ENCODE data around the gene SGCD. TPM values are rescaled to one million over a fixed set of nuclear protein-coding genes. Genes with fewer than 3 reads are reported as not detected.

Gene SGCD
- polyA plus RNA-seq, 1 donor (not counting 4 experiments of a cell fraction or from before 2014, with no cell fraction given): not detected

DNA sequence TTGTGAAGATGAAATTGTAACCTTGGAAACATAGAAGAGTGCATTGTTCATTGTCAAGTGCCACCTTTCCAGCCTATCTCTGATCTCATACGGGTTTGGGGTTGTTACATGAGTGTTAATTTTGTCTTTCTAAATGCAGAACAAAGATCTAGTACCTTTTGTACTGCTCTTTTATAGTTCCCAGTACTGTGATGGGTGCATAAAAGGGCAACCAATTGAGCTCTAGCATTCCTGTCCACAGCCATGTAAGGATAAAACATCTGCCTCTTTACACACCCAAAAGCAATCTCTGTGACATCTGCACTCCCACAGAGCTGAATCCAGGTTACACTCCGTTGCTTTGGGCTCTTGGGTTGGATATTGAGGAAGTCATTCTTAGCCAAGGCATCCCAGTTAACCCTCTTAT is 255.2 kb downstream of the SGCD start:
- DNase-seq (ENCODE audit: low read depth, low spot score) (no peak), FAIRE-seq (no peak)
- H4K20me1 ChIP-seq (ENCODE audit: control insufficient read depth, extremely low read depth, insufficient read depth, low read length): no peaks in the 10 kb centered on the region
- dilution Hi-C loops (cut with MboI; ENCODE audit: extremely low pct_ligation_motif_present, low sequenced_read_pairs): no loop called here
- no peaks in the 10 kb centered on the region for H3K36me3 ChIP-seq (ENCODE audit: control insufficient read depth in 2 of 2, extremely low read depth in 1 of 2, insufficient read depth in 2 of 2, low read length in 2 of 2)
- H3K27ac ChIP-seq (ENCODE audit: control insufficient read depth, insufficient read depth, low read length): no peak overlapping the region
- H3K79me2 ChIP-seq (ENCODE audit: control insufficient read depth, insufficient read depth, low read length): no peaks in the 10 kb centered on the region
- H3K4me3 ChIP-seq (ENCODE audit: control insufficient read depth in 2 of 3, extremely low read depth in 1 of 3, insufficient read depth in 2 of 3, low read depth in 1 of 3, low read length in 3 of 3): no peak overlapping the region
- no peak overlapping the region for H3K4me2 ChIP-seq (ENCODE audit: control insufficient read depth, extremely low read depth, insufficient read depth, low read depth, low read length)
- no peaks in the 10 kb centered on the region for H3K4me1 ChIP-seq (ENCODE audit: control insufficient read depth, extremely low read depth, insufficient read depth, low read length)
- no peaks in the 10 kb centered on the region for H3K9me1 ChIP-seq (ENCODE audit: control insufficient read depth, extremely low read depth, insufficient read depth, low read length)
- no peak for TF ChIP-seq EZH2 (IDR thresholded peaks at IDR 0.05; ENCODE audit: low read length)
- TF ChIP-seq, protein P1, sequence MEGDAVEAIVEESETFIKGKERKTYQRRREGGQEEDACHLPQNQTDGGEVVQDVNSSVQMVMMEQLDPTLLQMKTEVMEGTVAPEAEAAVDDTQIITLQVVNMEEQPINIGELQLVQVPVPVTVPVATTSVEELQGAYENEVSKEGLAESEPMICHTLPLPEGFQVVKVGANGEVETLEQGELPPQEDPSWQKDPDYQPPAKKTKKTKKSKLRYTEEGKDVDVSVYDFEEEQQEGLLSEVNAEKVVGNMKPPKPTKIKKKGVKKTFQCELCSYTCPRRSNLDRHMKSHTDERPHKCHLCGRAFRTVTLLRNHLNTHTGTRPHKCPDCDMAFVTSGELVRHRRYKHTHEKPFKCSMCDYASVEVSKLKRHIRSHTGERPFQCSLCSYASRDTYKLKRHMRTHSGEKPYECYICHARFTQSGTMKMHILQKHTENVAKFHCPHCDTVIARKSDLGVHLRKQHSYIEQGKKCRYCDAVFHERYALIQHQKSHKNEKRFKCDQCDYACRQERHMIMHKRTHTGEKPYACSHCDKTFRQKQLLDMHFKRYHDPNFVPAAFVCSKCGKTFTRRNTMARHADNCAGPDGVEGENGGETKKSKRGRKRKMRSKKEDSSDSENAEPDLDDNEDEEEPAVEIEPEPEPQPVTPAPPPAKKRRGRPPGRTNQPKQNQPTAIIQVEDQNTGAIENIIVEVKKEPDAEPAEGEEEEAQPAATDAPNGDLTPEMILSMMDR (optimal IDR thresholded peaks at IDR 0.05 in 1 of 3, IDR thresholded peaks at IDR 0.05 in 1 of 3, conservative IDR thresholded peaks at IDR 0.05 in 1 of 3; ENCODE audit: extremely low read depth in 1 of 3, insufficient read depth in 2 of 3, low read length in 3 of 3): no peak
- no peaks in the 10 kb centered on the region for H3K9me3 ChIP-seq (ENCODE audit: control insufficient read depth, low read depth, low read length)
- no peaks in the 10 kb centered on the region for H3K27me3 ChIP-seq (ENCODE audit: control insufficient read depth, extremely low read depth, insufficient read depth, low read length)
- no peak overlapping the region for H3K9ac ChIP-seq (ENCODE audit: control insufficient read depth, extremely low read depth, insufficient read depth, low read length)
- H2AFZ ChIP-seq (ENCODE audit: control insufficient read depth, low read length): no peak overlapping the region

DNA sequence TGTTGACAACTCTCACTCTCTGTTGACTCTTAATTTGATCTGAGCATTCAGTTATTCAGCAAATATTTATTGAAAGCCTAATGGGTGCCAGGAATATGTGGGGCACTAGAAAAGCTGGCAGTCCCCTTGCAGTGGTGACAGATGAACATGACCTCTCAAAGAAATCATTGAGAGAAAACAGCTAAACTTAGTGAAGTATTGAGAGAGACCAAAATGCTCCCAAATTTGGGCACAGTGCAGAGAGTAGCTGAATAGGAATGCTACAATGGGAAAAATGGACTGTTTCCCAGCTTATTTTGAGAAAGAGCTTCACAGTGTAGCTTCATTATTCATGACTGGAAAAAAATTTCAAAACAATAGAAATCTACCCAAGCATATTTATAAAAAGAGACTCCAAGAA is 257.9 kb downstream of the SGCD start:
- Histone ChIP-seq H4K20me1 (ENCODE audit: control insufficient read depth, extremely low read depth, insufficient read depth, low read length) (no peaks in the 10 kb centered on the region), H3K79me2 (ENCODE audit: control insufficient read depth, insufficient read depth, low read length) (no peaks in the 10 kb centered on the region), H3K9me3 (ENCODE audit: control insufficient read depth, low read depth, low read length) (no peaks in the 10 kb centered on the region), H3K4me3 (ENCODE audit: control insufficient read depth in 2 of 3, extremely low read depth in 1 of 3, insufficient read depth in 2 of 3, low read depth in 1 of 3, low read length in 3 of 3) (no peak overlapping the region), H3K4me2 (ENCODE audit: control insufficient read depth, extremely low read depth, insufficient read depth, low read depth, low read length) (no peak overlapping the region), H3K27ac (ENCODE audit: control insufficient read depth, insufficient read depth, low read length) (no peak overlapping the region), H3K36me3 (ENCODE audit: control insufficient read depth in 2 of 2, extremely low read depth in 1 of 2, insufficient read depth in 2 of 2, low read length in 2 of 2) (no peaks in the 10 kb centered on the region), H3K27me3 (ENCODE audit: control insufficient read depth, extremely low read depth, insufficient read depth, low read length) (no peaks in the 10 kb centered on the region), H3K9ac (ENCODE audit: control insufficient read depth, extremely low read depth, insufficient read depth, low read length) (no peak overlapping the region), H3K4me1 (ENCODE audit: control insufficient read depth, extremely low read depth, insufficient read depth, low read length) (no peaks in the 10 kb centered on the region), H3K9me1 (ENCODE audit: control insufficient read depth, extremely low read depth, insufficient read depth, low read length) (no peaks in the 10 kb centered on the region), H2AFZ (ENCODE audit: control insufficient read depth, low read length) (no peak overlapping the region)
- FAIRE-seq (no peak), DNase-seq (ENCODE audit: low read depth, low spot score) (no peak)
- dilution Hi-C loops (cut with MboI; ENCODE audit: extremely low pct_ligation_motif_present, low sequenced_read_pairs): no loop called here
- TF ChIP-seq, protein P1 (optimal IDR thresholded peaks at IDR 0.05 in 1 of 3, IDR thresholded peaks at IDR 0.05 in 1 of 3, conservative IDR thresholded peaks at IDR 0.05 in 1 of 3; ENCODE audit: extremely low read depth in 1 of 3, insufficient read depth in 2 of 3, low read length in 3 of 3): no peak
- TF ChIP-seq EZH2 (IDR thresholded peaks at IDR 0.05; ENCODE audit: low read length): no peak
